Transverse colon (tissue), 4 donors: ENCODE results near the gene DNAJC7. TPM values are rescaled to one million over a fixed set of nuclear protein-coding genes. Genes with fewer than 3 reads are reported as not detected.

Experiments
- DNase-seq: peaks from one replicate; pipeline ENCODE4 v3.0.0-alpha.2; 2019
- H3K27ac ChIP-seq, 4 donors: fragments of 200-600 bp; sonication (generic); 2 replicates each; pipeline ENCODE4 v1.5.1; 2016 to 2018; ENCODE audit warnings: inconsistent platforms in 4 of 4
- H3K27me3 ChIP-seq: fragments of 200-600 bp; sonication (generic); 2 replicates; pipeline ENCODE4 v1.5.1; 2017; ENCODE audit warnings: inconsistent platforms
- H3K36me3 ChIP-seq, 4 donors: fragments of 200-600 bp; sonication (generic); 2 replicates each; pipeline ENCODE4 v1.5.1; 2017 to 2019; ENCODE audit warnings: inconsistent platforms in 4 of 4
- H3K4me1 ChIP-seq, 4 donors: fragments of 200-600 bp; sonication (generic); 2 replicates each; pipeline ENCODE4 v1.5.1; 2017 to 2020; ENCODE audit warnings: inconsistent platforms in 4 of 4
- H3K4me3 ChIP-seq, 4 donors: fragments of 200-600 bp; sonication (generic); 1 replicate in 1 of 4; 2 replicates in 3 of 4; pipeline versions ENCODE4 v1.5.1 to v1.6.1; 2017 to 2019; ENCODE audit warnings: inconsistent platforms in 4 of 4
- H3K9me3 ChIP-seq, 2 donors: fragments of 200-600 bp; sonication (generic); 2 replicates each; pipeline ENCODE4 v1.5.1; 2017 to 2019; ENCODE audit warnings: inconsistent platforms in 2 of 2
- EP300 ChIP-seq: sonication (generic); formaldehyde crosslinking; IDR thresholded peaks from one replicate; pipeline ENCODE4 v1.6.1; 2017; ENCODE audit warnings: antibody characterized with exemption, low read depth
- POLR2A ChIP-seq: fragments of 450-650 bp; IDR thresholded peaks from one replicate; pipeline ENCODE4 v1.6.1; 2016; ENCODE audit warnings: antibody characterized with exemption, mild to moderate bottlenecking, moderate library complexity
- POLR2AphosphoS5 ChIP-seq, 3 donors: sonication (generic); formaldehyde crosslinking; IDR thresholded peaks; one replicate each; pipeline ENCODE4 v1.6.1; 2016; ENCODE audit warnings: antibody characterized with exemption in 3 of 3
- WGBS, 2 donors: methylation state at CpG; one replicate each; pipeline ENCODE4 v1.1.5; 2018; ENCODE audit warnings: low coverage in 1 of 2; 5-methylcytosine and 5-hydroxymethylcytosine counted together
- in situ Hi-C, 4 donors: fragments of 200-750 bp; cut with MboI; loops; one replicate each; pipeline versions ENCODE4 v1.15.0 to v1.15.1; 2017; ENCODE audit warnings: low sequenced_read_pairs in 3 of 4, low pct_ligation_motif_present in 1 of 4, low pct_unique_long_range_greater_than_20kb in 1 of 4
- intact Hi-C: fragments of 100-400 bp; cut with DNase I; formaldehyde crosslinking; loops from one replicate; pipeline ENCODE4 v1.15.1; 2023; ENCODE audit warnings: low total_unique reads
- total RNA-seq, 4 donors: library from RNA; depleted of rRNA; stranded (reverse); fragments of >200 nt; gene quantifications; one replicate each; pipeline ENCODE4 v1.1.0, GENCODE V29; 2016
- TF ChIP-seq, protein P1 (sequence below), 5 experiments: fragments of 200-600 bp in 3 of 5; fragments of 450-650 bp in 2 of 5; sonication (generic) in 3 of 5; IDR thresholded peaks; 1 replicate in 2 of 5; 2 replicates in 3 of 5; pipeline ENCODE4 v1.5.1; 2016 to 2017; ENCODE audit warnings: antibody characterized with exemption in 5 of 5, inconsistent platforms in 3 of 5, mild to moderate bottlenecking in 2 of 5, moderate library complexity in 1 of 5

DNAJC7 gene
- total RNA-seq, 4 donors from 2014 or later: 18.1 to 87.5 (median 64.5) TPM

- DNase-seq: no peak
- TF ChIP-seq POLR2A: no peak
- TF ChIP-seq POLR2AphosphoS5 (IDR thresholded peaks at IDR 0.05): no peak
- TF ChIP-seq, protein P1, sequence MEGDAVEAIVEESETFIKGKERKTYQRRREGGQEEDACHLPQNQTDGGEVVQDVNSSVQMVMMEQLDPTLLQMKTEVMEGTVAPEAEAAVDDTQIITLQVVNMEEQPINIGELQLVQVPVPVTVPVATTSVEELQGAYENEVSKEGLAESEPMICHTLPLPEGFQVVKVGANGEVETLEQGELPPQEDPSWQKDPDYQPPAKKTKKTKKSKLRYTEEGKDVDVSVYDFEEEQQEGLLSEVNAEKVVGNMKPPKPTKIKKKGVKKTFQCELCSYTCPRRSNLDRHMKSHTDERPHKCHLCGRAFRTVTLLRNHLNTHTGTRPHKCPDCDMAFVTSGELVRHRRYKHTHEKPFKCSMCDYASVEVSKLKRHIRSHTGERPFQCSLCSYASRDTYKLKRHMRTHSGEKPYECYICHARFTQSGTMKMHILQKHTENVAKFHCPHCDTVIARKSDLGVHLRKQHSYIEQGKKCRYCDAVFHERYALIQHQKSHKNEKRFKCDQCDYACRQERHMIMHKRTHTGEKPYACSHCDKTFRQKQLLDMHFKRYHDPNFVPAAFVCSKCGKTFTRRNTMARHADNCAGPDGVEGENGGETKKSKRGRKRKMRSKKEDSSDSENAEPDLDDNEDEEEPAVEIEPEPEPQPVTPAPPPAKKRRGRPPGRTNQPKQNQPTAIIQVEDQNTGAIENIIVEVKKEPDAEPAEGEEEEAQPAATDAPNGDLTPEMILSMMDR (IDR thresholded peaks at IDR 0.05): no peak
- TF ChIP-seq EP300: no peak
- intact Hi-C loops: no loop called here
- H3K27ac ChIP-seq: no peak overlapping the region
- no peak overlapping the region for H3K4me3 ChIP-seq
- no peaks in the 10 kb centered on the region for H3K9me3 ChIP-seq
- in situ Hi-C loops: no loop called here
- H3K27me3 ChIP-seq: no peaks in the 10 kb centered on the region
- peaks cover 0 to 67% (median 22%) of the 10 kb centered on the region in 4 donors for H3K36me3 ChIP-seq
- H3K4me1 ChIP-seq: peaks cover 2 to 27% (median 9%) of the 10 kb centered on the region in 4 donors
- 100% methylated on average over 1 of the region's 1 CpG for WGBS, 2 donors
These were observed 30.6 kb downstream of the DNAJC7 start for GRCh38 chr17:41986634-41987033.

DNA sequence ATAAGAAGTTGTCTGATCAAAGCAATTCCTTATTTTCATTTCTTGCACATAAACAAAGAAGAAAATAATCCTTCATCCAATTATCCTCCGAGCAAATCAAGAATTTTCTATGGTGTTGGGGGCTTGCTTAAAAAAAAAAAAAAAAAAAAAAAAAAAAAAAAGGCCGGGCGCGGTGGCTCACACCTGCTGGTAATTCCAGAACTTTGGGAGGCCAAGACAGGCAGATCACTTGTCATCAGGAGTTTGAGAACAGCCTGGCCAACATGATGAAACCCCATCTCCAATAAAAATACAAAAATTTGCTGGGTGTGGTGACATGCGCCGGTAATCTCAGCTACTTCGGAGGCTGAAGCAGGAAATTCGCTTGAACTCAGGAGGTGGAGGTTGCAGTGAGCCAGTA lies 31.3 kb downstream of the DNAJC7 start:
- WGBS, 2 donors: 87 to 95% methylated on average over 8 of the region's 8 CpGs
- H3K4me1 ChIP-seq: peaks cover 0 to 21% (median 8%) of the 10 kb centered on the region in 4 donors
- TF ChIP-seq, protein P1 (IDR thresholded peaks at IDR 0.05): no peak
- no peak for TF ChIP-seq POLR2AphosphoS5 (IDR thresholded peaks at IDR 0.05)
- TF ChIP-seq POLR2A: no peak
- no peak for TF ChIP-seq EP300
- H3K27ac ChIP-seq: no peak overlapping the region
- in situ Hi-C loops: no loop called here
- no peak for DNase-seq
- intact Hi-C loops: no loop called here
- H3K4me3 ChIP-seq: no peak overlapping the region
- H3K9me3 ChIP-seq: no peaks in the 10 kb centered on the region
- H3K36me3 ChIP-seq: peaks cover 0 to 75% (median 26%) of the 10 kb centered on the region in 4 donors
- no peaks in the 10 kb centered on the region for H3K27me3 ChIP-seq

- in situ Hi-C loops (no loop called here), intact Hi-C loops (no loop called here)
- Histone ChIP-seq H3K36me3 (peaks cover 0 to 81% (median 31%) of the 10 kb centered on the region in 4 donors), H3K27me3 (no peaks in the 10 kb centered on the region), H3K4me3 (no peak overlapping the region), H3K9me3 (no peaks in the 10 kb centered on the region), H3K4me1 (peaks cover 0 to 6% (median 0%) of the 10 kb centered on the region in 4 donors), H3K27ac (no peak overlapping the region)
- TF ChIP-seq EP300 (no peak), POLR2A (no peak), POLR2AphosphoS5 (IDR thresholded peaks at IDR 0.05) (no peak)
- TF ChIP-seq, protein P1 (IDR thresholded peaks at IDR 0.05): no peak
- WGBS, 2 donors: 96% methylated on average over 8 of the region's 8 CpGs; no CpG with 5 or more reads in 1 of the 2 donors
- no peak for DNase-seq
These were observed 32.8 kb downstream of the DNAJC7 start for GRCh38 chr17:41984454-41984853.

- peaks cover 0 to 73% (median 27%) of the 10 kb centered on the region in 4 donors for H3K36me3 ChIP-seq
- in situ Hi-C loops: no loop called here
- no peak overlapping the region for H3K27ac ChIP-seq
- H3K4me1 ChIP-seq: peaks cover 0 to 11% (median 4%) of the 10 kb centered on the region in 4 donors
- intact Hi-C loops: no loop called here
- H3K4me3 ChIP-seq: no peak overlapping the region
- TF ChIP-seq EP300: no peak
- no peak for TF ChIP-seq POLR2A
- TF ChIP-seq, protein P1 (IDR thresholded peaks at IDR 0.05): no peak
- no peak for TF ChIP-seq POLR2AphosphoS5 (IDR thresholded peaks at IDR 0.05)
- H3K9me3 ChIP-seq: no peaks in the 10 kb centered on the region
- DNase-seq: no peak
- WGBS, 2 donors: 86% methylated on average over 14 of the region's 14 CpGs; no CpG with 5 or more reads in 1 of the 2 donors
- no peaks in the 10 kb centered on the region for H3K27me3 ChIP-seq
These were observed 35.0 kb downstream of the DNAJC7 start for GRCh38 chr17:41982026-41982760.
